Upper lobe of right lung (tissue), 1 donor: Measurements from ENCODE around the gene PIGQ. TPM values are rescaled to one million over a fixed set of nuclear protein-coding genes. Genes with fewer than 3 reads are reported as not detected.

Experiments
- ATAC-seq: fragments of 200-7000 bp; cut with Tn5 transposase; one replicate; pipeline ENCODE4 v1.9.1; 2020; ENCODE audit warnings: mild to moderate bottlenecking, moderate library complexity
- DNase-seq: peaks from one replicate; pipeline ENCODE4 v3.0.0-alpha.2; 2020
- H3K27ac ChIP-seq: fragments of 200-600 bp; one replicate; pipeline ENCODE4 v1.8.0; 2022
- H3K27me3 ChIP-seq: fragments of 200-600 bp; one replicate; pipeline ENCODE4 v1.8.0; 2022; ENCODE audit warnings: mild to moderate bottlenecking
- H3K36me3 ChIP-seq: fragments of 200-600 bp; one replicate; pipeline ENCODE4 v1.8.0; 2022
- H3K4me1 ChIP-seq: fragments of 200-600 bp; one replicate; pipeline ENCODE4 v1.8.0; 2022
- H3K4me3 ChIP-seq: fragments of 200-600 bp; one replicate; pipeline ENCODE4 v1.8.0; 2022; ENCODE audit warnings: mild to moderate bottlenecking
- H3K9me3 ChIP-seq: fragments of 200-600 bp; one replicate; pipeline ENCODE4 v1.8.0; 2022
- intact Hi-C: fragments of 100-400 bp; cut with DNase I; formaldehyde crosslinking; loops from one replicate; pipeline ENCODE4 v1.11.0; 2022
- total RNA-seq: library from RNA; stranded (reverse); fragmentation: NEBNext Ultra II Directional; extraction: Animal tissue kit (Norgen Biotek cat#: 25700); gene quantifications from one replicate; pipeline ENCODE4 v1.2.1, GENCODE V29; 2021
- TF ChIP-seq, protein P1 (sequence below): fragments of 200-600 bp; IDR thresholded peaks from one replicate; pipeline ENCODE4 v1.8.0; 2022; ENCODE audit warnings: antibody characterized with exemption
- donor health status: DM: no; HTN: yes; CAD: no; lungs with severe emphysema.

PIGQ gene
- total RNA-seq, 1 donor from 2014 or later = 59.4 TPM

- H3K36me3 ChIP-seq = no peaks in the 10 kb centered on the region
- no peaks in the 10 kb centered on the region for H3K9me3 ChIP-seq
- no peak overlapping the region for H3K4me3 ChIP-seq
- TF ChIP-seq, protein P1, sequence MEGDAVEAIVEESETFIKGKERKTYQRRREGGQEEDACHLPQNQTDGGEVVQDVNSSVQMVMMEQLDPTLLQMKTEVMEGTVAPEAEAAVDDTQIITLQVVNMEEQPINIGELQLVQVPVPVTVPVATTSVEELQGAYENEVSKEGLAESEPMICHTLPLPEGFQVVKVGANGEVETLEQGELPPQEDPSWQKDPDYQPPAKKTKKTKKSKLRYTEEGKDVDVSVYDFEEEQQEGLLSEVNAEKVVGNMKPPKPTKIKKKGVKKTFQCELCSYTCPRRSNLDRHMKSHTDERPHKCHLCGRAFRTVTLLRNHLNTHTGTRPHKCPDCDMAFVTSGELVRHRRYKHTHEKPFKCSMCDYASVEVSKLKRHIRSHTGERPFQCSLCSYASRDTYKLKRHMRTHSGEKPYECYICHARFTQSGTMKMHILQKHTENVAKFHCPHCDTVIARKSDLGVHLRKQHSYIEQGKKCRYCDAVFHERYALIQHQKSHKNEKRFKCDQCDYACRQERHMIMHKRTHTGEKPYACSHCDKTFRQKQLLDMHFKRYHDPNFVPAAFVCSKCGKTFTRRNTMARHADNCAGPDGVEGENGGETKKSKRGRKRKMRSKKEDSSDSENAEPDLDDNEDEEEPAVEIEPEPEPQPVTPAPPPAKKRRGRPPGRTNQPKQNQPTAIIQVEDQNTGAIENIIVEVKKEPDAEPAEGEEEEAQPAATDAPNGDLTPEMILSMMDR = no peak
- ATAC-seq = no peak
- intact Hi-C loops = no loop called here
- no peak overlapping the region for H3K27ac ChIP-seq
- DNase-seq = no peak
- no peaks in the 10 kb centered on the region for H3K4me1 ChIP-seq
- no peaks in the 10 kb centered on the region for H3K27me3 ChIP-seq
These were observed 33.0 kb upstream of the PIGQ start for GRCh38 chr16:536746-537145.

GRCh38 chr16:537415-538335, 32.1 kb upstream of the PIGQ start:
- intact Hi-C loops = no loop called here
- Histone ChIP-seq H3K4me1 (no peaks in the 10 kb centered on the region), H3K36me3 (no peaks in the 10 kb centered on the region), H3K9me3 (no peaks in the 10 kb centered on the region), H3K27me3 (no peaks in the 10 kb centered on the region), H3K27ac (no peak overlapping the region), H3K4me3 (no peak overlapping the region)
- DNase-seq (no peak), ATAC-seq (no peak)
- TF ChIP-seq, protein P1 = no peak

- DNase-seq = no peak
- ATAC-seq = no peak
- no peaks in the 10 kb centered on the region for H3K4me1 ChIP-seq
- no peaks in the 10 kb centered on the region for H3K9me3 ChIP-seq
- no peaks in the 10 kb centered on the region for H3K36me3 ChIP-seq
- H3K27ac ChIP-seq = no peak overlapping the region
- H3K27me3 ChIP-seq = no peaks in the 10 kb centered on the region
- intact Hi-C loops = no loop called here
- TF ChIP-seq, protein P1 = no peak
- H3K4me3 ChIP-seq = no peak overlapping the region
These were observed 29.8 kb upstream of the PIGQ start for GRCh38 chr16:539901-540530.

- intact Hi-C loops = no loop called here
- DNase-seq (no peak), ATAC-seq (no peak)
- Histone ChIP-seq H3K27me3 (no peaks in the 10 kb centered on the region), H3K9me3 (no peaks in the 10 kb centered on the region), H3K27ac (no peak overlapping the region), H3K36me3 (no peaks in the 10 kb centered on the region), H3K4me3 (no peak overlapping the region), H3K4me1 (no peaks in the 10 kb centered on the region)
- TF ChIP-seq, protein P1 = no peak
These were observed 29.0 kb upstream of the PIGQ start for GRCh38 chr16:540645-541340.

- H3K9me3 ChIP-seq = no peaks in the 10 kb centered on the region
- intact Hi-C loops = no loop called here
- H3K4me1 ChIP-seq = no peaks in the 10 kb centered on the region
- DNase-seq (no peak), ATAC-seq (no peak)
- H3K4me3 ChIP-seq = no peak overlapping the region
- TF ChIP-seq, protein P1 = no peak
- H3K36me3 ChIP-seq = peaks cover 9% of the 10 kb centered on the region
- no peak overlapping the region for H3K27ac ChIP-seq
- H3K27me3 ChIP-seq = no peaks in the 10 kb centered on the region
These were observed 26.2 kb upstream of the PIGQ start for GRCh38 chr16:543301-544164.
